CD4-positive, alpha-beta T cell (primary cell): ENCODE measurements around the gene VIL1. TPM values are rescaled to one million over a fixed set of nuclear protein-coding genes. Genes with fewer than 3 reads are reported as not detected.

Source experiments
- ATAC-seq: fragments of 200-7000 bp; cut with Tn5 transposase; one replicate; pipeline ENCODE4 v1.10.0; 2022; ENCODE audit warnings: mild to moderate bottlenecking; ENCODE audit not compliant: poor library complexity
- CTCF ChIA-PET: fragments of 350-600 bp; sonication (Branson Sonifier 250); formaldehyde crosslinking; loops from one replicate; lab custom pipeline; 2021; ENCODE audit warnings: antibody characterized with exemption, inconsistent platforms; lab: Charles Lee
- POLR2A ChIA-PET: fragments of 350-600 bp; sonication (Branson Sonifier 250); formaldehyde crosslinking; loops from one replicate; lab custom pipeline; 2021; ENCODE audit warnings: antibody characterized with exemption, inconsistent platforms; lab: Charles Lee
- DNase-seq, 14 experiments: peaks; one replicate each; pipeline ENCODE4 v3.0.0-alpha.2; 2013 to 2020; ENCODE audit warnings: mixed read lengths in 2 of 14
- H3K27ac ChIP-seq, 2 donors: one replicate each; pipeline versions ENCODE4 v1.5.1 to v1.7.0; 2013; ENCODE audit warnings: low read length in 2 of 2, low read depth in 1 of 2, mild to moderate bottlenecking in 1 of 2
- H3K27me3 ChIP-seq, 2 experiments: 1 replicate in 1 of 2; 2 replicates in 1 of 2; pipeline versions ENCODE4 v1.6.1 to v1.7.0; 2013; ENCODE audit warnings: low read length in 2 of 2, control low read depth in 1 of 2, mild to moderate bottlenecking in 1 of 2, moderate library complexity in 1 of 2; ENCODE audit not compliant: insufficient read depth in 2 of 2, control insufficient read depth in 1 of 2
- H3K36me3 ChIP-seq: one replicate; pipeline ENCODE4 v1.6.1; 2013; ENCODE audit warnings: low read length, control low read depth; ENCODE audit not compliant: insufficient read depth
- H3K4me1 ChIP-seq: one replicate; pipeline ENCODE4 v1.6.1; 2013; ENCODE audit warnings: low read length, control low read depth; ENCODE audit not compliant: insufficient read depth
- H3K4me3 ChIP-seq: one replicate; pipeline ENCODE4 v1.5.1; 2013; ENCODE audit warnings: mild to moderate bottlenecking, low read length, moderate library complexity
- H3K9me3 ChIP-seq, 2 experiments: 1 replicate in 1 of 2; 2 replicates in 1 of 2; pipeline versions ENCODE4 v1.6.1 to v1.7.0; 2013; ENCODE audit warnings: low read length in 2 of 2, mild to moderate bottlenecking in 2 of 2, control low read depth in 1 of 2, moderate library complexity in 1 of 2; ENCODE audit not compliant: control insufficient read depth in 1 of 2, insufficient read depth in 1 of 2
- H3K27ac Mint-ChIP-seq: one replicate; pipeline ENCODE4 v1.8.0; 2020; ENCODE audit warnings: mixed read lengths
- H3K27me3 Mint-ChIP-seq: one replicate; pipeline ENCODE4 v1.8.0; 2021; ENCODE audit warnings: mixed read lengths
- H3K36me3 Mint-ChIP-seq: one replicate; pipeline ENCODE4 v1.8.0; 2021; ENCODE audit warnings: low read depth, mixed read lengths
- H3K4me1 Mint-ChIP-seq: one replicate; pipeline ENCODE4 v1.8.0; 2021; ENCODE audit warnings: low read depth, mixed read lengths
- H3K4me3 Mint-ChIP-seq: one replicate; pipeline ENCODE4 v1.8.0; 2020; ENCODE audit warnings: mild to moderate bottlenecking, mixed read lengths
- H3K9me3 Mint-ChIP-seq: one replicate; pipeline ENCODE4 v1.8.0; 2020; ENCODE audit warnings: mixed read lengths
- CTCF ChIP-seq: fragments of 200-600 bp; IDR thresholded peaks from one replicate; pipeline ENCODE4 v1.8.0; 2022; ENCODE audit warnings: antibody characterized with exemption, mild to moderate bottlenecking
- intact Hi-C, 2 experiments: fragments of 100-400 bp; cut with DNase I in 1 of 2; cut with micrococcal nuclease in 1 of 2; formaldehyde crosslinking; loops; one replicate each; pipeline versions ENCODE4 v1.15.1 to v1.9.0; 2023 to 2025; cut with DNase I, micrococcal nuclease
- total RNA-seq, 174 experiments: library from RNA in 2 of 174; stranded (reverse) in 2 of 174; gene quantifications; one replicate each; pipeline ENCODE4 v1.2.3 and lab custom pipeline; 2021 to 2026

VIL1 gene
- total RNA-seq, 2 experiments from 2014 or later, result 0.20 to 0.33 TPM

GRCh38 chr2:218448934-218449333 lies 30.0 kb downstream of the VIL1 start:
- no peak for TF ChIP-seq CTCF
- Histone ChIP-seq H3K9me3 (no peaks in the 10 kb centered on the region), H3K27me3 (no peaks in the 10 kb centered on the region), H3K4me1 (no peaks in the 10 kb centered on the region), H3K36me3 (peaks cover 23% of the 10 kb centered on the region), H3K4me3 (no peak overlapping the region), H3K27ac (no peak overlapping the region)
- Mint-ChIP-seq H3K9me3 (no peaks in the 10 kb centered on the region), H3K36me3 (peaks cover 51% of the 10 kb centered on the region), H3K4me1 (no peaks in the 10 kb centered on the region), H3K27ac (no peak overlapping the region), H3K27me3 (no peaks in the 10 kb centered on the region), H3K4me3 (no peak overlapping the region)
- ChIA-PET POLR2A (no interaction called here), CTCF (no interaction called here)
- ATAC-seq (no peak), DNase-seq (no peak)
- intact Hi-C loops, result no loop called here

GRCh38 chr2:218452079-218452478 lies 33.2 kb downstream of the VIL1 start:
- no peak for TF ChIP-seq CTCF
- H3K4me3 ChIP-seq, result no peak overlapping the region
- no peak for ATAC-seq
- no peak for DNase-seq
- no peaks in the 10 kb centered on the region for H3K27me3 ChIP-seq
- POLR2A ChIA-PET, result no interaction called here
- peaks cover 77% of the 10 kb centered on the region for H3K36me3 Mint-ChIP-seq
- no peak overlapping the region for H3K27ac Mint-ChIP-seq
- peaks cover 7 to 8% of the 10 kb centered on the region in 2 experiments for H3K9me3 ChIP-seq
- no peak overlapping the region for H3K27ac ChIP-seq
- H3K27me3 Mint-ChIP-seq, result no peaks in the 10 kb centered on the region
- CTCF ChIA-PET, result no interaction called here
- H3K4me1 ChIP-seq, result no peaks in the 10 kb centered on the region
- H3K4me3 Mint-ChIP-seq, result no peak overlapping the region
- intact Hi-C loops, result no loop called here
- no peaks in the 10 kb centered on the region for H3K4me1 Mint-ChIP-seq
- H3K9me3 Mint-ChIP-seq, result no peaks in the 10 kb centered on the region
- H3K36me3 ChIP-seq, result peaks cover 46% of the 10 kb centered on the region

- Histone ChIP-seq H3K27me3 (no peaks in the 10 kb centered on the region), H3K27ac (no peak overlapping the region), H3K4me1 (no peaks in the 10 kb centered on the region), H3K36me3 (peaks cover 43% of the 10 kb centered on the region), H3K9me3 (peaks cover 7 to 8% of the 10 kb centered on the region in 2 experiments), H3K4me3 (no peak overlapping the region)
- TF ChIP-seq CTCF, result no peak
- Mint-ChIP-seq H3K36me3 (peaks cover 74% of the 10 kb centered on the region), H3K4me3 (no peak overlapping the region), H3K27ac (no peak overlapping the region), H3K4me1 (no peaks in the 10 kb centered on the region), H3K27me3 (no peaks in the 10 kb centered on the region), H3K9me3 (no peaks in the 10 kb centered on the region)
- POLR2A ChIA-PET, result interaction anchor here (0.8 kb wide), 1 partner anchor 49 kb away, joined by 3 read pairs; no protein-coding TSS in a partner anchor
- intact Hi-C loops, result no loop called here
- no peak for DNase-seq
- ATAC-seq, result no peak
- CTCF ChIA-PET, result interaction anchor here (0.7 to 1.0 kb wide), 2 partner anchors 19 to 155 kb away, joined by 3 read pairs; no protein-coding TSS in a partner anchor
These were observed 37.9 kb downstream of the VIL1 start for GRCh38 chr2:218456849-218457248.
